GM06990 (cell line): ENCODE data around the gene ZNF608.

Experiments used
- DNase-seq: peaks from one replicate; pipeline ENCODE4 v3.0.0-alpha.2; 2011; ENCODE audit not compliant: insufficient read length; ENCODE audit errors: extremely low read depth
- H3K27me3 ChIP-seq: replicated peaks from 2 replicates; pipeline ENCODE4 v1.6.0; 2011; ENCODE audit warnings: low read length; ENCODE audit not compliant: control insufficient read depth, insufficient read depth
- H3K36me3 ChIP-seq: 2 replicates; pipeline ENCODE4 v1.5.1; 2011; ENCODE audit warnings: low read length; ENCODE audit not compliant: control insufficient read depth, insufficient read depth
- H3K4me3 ChIP-seq: replicated peaks from 2 replicates; pipeline ENCODE4 v1.5.1; 2011; ENCODE audit warnings: low read depth, mild to moderate bottlenecking, control low read depth, low read length
- TF ChIP-seq, protein P1 (sequence below): IDR thresholded peaks from 2 replicates; pipeline ENCODE4 v1.5.1; 2011; ENCODE audit warnings: low read length, control low read depth, mild to moderate bottlenecking, inconsistent platforms; ENCODE audit not compliant: insufficient read depth, poor library complexity, severe bottlenecking

ZNF608 gene

GRCh38 chr5:124721229-124721735 is 25.2 kb downstream of the ZNF608 start:
- H3K36me3 ChIP-seq: no peaks in the 10 kb centered on the region
- TF ChIP-seq, protein P1, sequence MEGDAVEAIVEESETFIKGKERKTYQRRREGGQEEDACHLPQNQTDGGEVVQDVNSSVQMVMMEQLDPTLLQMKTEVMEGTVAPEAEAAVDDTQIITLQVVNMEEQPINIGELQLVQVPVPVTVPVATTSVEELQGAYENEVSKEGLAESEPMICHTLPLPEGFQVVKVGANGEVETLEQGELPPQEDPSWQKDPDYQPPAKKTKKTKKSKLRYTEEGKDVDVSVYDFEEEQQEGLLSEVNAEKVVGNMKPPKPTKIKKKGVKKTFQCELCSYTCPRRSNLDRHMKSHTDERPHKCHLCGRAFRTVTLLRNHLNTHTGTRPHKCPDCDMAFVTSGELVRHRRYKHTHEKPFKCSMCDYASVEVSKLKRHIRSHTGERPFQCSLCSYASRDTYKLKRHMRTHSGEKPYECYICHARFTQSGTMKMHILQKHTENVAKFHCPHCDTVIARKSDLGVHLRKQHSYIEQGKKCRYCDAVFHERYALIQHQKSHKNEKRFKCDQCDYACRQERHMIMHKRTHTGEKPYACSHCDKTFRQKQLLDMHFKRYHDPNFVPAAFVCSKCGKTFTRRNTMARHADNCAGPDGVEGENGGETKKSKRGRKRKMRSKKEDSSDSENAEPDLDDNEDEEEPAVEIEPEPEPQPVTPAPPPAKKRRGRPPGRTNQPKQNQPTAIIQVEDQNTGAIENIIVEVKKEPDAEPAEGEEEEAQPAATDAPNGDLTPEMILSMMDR: no peak
- no peaks in the 10 kb centered on the region for H3K27me3 ChIP-seq
- H3K4me3 ChIP-seq: no peak overlapping the region
- no peak for DNase-seq

- no peaks in the 10 kb centered on the region for H3K36me3 ChIP-seq
- H3K27me3 ChIP-seq: no peaks in the 10 kb centered on the region
- no peak overlapping the region for H3K4me3 ChIP-seq
- no peak for DNase-seq
- TF ChIP-seq, protein P1: no peak
Observed at GRCh38 chr5:124720593-124720992, 25.8 kb downstream of the ZNF608 start.

- no peak for DNase-seq
- H3K36me3 ChIP-seq: no peaks in the 10 kb centered on the region
- H3K4me3 ChIP-seq: no peak overlapping the region; the same call in 1 of the 2 replicates
- TF ChIP-seq, protein P1: no peak
- H3K27me3 ChIP-seq: no peaks in the 10 kb centered on the region
Observed at GRCh38 chr5:124719113-124719967, 27.1 kb downstream of the ZNF608 start.

DNA sequence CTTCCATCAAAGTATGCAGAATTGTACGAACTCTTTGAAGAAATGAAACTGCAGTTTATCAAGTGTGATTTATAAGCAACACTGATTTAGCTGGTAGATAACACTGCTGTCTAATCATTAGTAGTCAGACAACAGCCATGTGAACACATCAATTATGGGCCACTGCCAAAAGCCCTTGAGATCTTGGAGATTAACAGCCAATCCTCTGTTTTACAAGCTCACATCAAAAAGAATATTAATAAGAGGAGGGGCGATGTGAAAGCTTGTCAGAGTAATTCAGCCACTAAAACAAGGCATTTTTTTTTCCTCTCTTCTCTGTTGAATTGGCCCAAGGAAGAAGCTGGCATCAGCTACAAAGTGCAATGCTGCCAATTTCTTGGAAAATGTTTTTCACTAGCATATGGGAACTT is 28.1 kb downstream of the ZNF608 start:
- DNase-seq: no peak
- no peak overlapping the region for H3K4me3 ChIP-seq
- H3K36me3 ChIP-seq: no peaks in the 10 kb centered on the region
- no peaks in the 10 kb centered on the region for H3K27me3 ChIP-seq
- TF ChIP-seq, protein P1: no peak

GRCh38 chr5:124716169-124716568 is 30.3 kb downstream of the ZNF608 start:
- TF ChIP-seq, protein P1: no peak
- no peak for DNase-seq
- H3K27me3 ChIP-seq: no peaks in the 10 kb centered on the region
- H3K4me3 ChIP-seq: no peak overlapping the region
- no peaks in the 10 kb centered on the region; the same call in 1 of the 2 replicates for H3K36me3 ChIP-seq
